Astrocyte of the spinal cord (primary cell): Measurements from ENCODE around the gene EEF1AKMT1.

Experiments
- DNase-seq: peaks from one replicate; pipeline ENCODE4 v3.0.0; 2011; ENCODE audit warnings: low read depth, low spot score
- H3K4me3 ChIP-seq: 2 replicates; pipeline ENCODE4 v1.5.1; 2011; ENCODE audit warnings: low read depth, mild to moderate bottlenecking, low read length, moderate library complexity
- in situ Hi-C: cut with HindIII; loops from 2 replicates; pipeline ENCODE4 v1.10.0; 2017; ENCODE audit warnings: low sequenced_read_pairs
- TF ChIP-seq, protein P1 (sequence below): IDR thresholded peaks from 2 replicates; pipeline ENCODE4 v1.5.1; 2012; ENCODE audit warnings: low read depth, mild to moderate bottlenecking, low read length, inconsistent platforms

EEF1AKMT1 gene

DNA sequence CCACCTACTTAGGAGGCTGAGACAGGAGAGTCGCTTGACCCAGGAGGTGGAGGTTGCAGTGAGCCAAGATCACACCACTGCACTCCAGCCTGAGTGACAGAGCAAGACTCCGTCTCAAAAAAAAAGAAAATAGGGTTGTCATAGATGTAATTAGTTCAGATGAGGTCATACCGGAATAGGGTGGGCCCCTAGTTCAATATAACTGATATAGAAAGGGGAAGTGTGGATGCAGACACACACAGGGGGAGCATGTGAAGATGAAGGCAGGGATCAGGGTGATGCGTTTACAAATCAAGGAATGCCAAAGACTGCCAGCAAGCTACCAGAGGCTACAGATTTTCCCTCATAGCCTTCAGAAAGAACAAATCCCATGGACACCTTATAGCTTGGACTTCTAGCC is 24.3 kb upstream of the EEF1AKMT1 start:
- no peak for DNase-seq
- TF ChIP-seq, protein P1, sequence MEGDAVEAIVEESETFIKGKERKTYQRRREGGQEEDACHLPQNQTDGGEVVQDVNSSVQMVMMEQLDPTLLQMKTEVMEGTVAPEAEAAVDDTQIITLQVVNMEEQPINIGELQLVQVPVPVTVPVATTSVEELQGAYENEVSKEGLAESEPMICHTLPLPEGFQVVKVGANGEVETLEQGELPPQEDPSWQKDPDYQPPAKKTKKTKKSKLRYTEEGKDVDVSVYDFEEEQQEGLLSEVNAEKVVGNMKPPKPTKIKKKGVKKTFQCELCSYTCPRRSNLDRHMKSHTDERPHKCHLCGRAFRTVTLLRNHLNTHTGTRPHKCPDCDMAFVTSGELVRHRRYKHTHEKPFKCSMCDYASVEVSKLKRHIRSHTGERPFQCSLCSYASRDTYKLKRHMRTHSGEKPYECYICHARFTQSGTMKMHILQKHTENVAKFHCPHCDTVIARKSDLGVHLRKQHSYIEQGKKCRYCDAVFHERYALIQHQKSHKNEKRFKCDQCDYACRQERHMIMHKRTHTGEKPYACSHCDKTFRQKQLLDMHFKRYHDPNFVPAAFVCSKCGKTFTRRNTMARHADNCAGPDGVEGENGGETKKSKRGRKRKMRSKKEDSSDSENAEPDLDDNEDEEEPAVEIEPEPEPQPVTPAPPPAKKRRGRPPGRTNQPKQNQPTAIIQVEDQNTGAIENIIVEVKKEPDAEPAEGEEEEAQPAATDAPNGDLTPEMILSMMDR = no peak
- H3K4me3 ChIP-seq = no peak overlapping the region
- in situ Hi-C loops = no loop called here

DNA sequence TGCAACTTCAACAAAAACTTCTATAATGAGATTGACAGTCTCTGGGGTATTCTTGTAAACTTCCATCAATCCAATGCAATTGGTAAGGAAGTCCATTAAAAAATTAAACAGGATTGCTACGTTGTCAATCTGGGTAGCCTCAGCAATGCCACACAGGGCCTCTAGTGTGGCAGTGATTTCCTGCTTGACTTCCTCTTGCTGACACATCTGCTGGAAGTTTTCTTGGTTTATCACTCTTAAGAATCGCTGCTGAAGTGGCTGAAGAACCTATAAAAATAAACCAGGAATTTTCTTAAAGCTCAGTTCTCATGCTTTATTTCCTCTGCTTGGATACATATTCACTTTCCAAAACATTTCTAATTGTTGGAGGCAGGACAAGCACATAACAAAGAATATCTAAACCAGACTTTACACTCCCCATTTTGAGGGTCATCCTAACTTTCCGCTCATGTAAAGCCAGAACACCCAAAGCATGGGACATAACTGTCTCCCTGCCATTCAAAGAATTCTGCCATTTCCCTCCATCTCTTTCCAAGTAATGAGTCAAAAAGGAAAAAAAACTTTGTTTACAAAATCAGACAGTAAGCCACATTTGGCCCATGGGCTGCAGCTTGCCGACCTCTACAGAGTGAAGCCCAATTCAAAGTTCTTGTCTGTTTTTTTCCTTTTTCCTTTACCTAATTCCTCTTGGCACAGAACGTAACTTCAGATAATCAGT is 23.2 kb upstream of the EEF1AKMT1 start:
- TF ChIP-seq, protein P1 = no peak
- H3K4me3 ChIP-seq = no peak overlapping the region
- in situ Hi-C loops = no loop called here
- no peak for DNase-seq

DNA sequence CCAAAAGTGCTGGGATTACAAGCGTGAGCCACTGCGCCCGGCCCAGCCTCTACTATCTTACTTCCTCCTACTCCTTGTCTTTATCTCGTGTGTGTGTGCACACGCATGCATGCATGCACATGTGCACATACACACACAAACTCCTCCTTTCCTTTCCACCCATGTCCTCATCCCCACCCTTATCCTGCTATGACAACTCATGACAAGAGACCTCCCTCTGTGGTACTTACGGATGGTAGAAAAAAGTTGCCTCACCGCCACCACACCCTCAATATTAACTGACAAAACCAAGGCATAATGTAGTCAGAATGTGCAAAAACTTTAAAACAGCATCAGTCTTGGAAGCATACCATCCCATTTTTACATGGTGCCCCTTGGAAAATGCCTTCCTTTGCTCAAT is 15.9 kb upstream of the EEF1AKMT1 start:
- no peak overlapping the region for H3K4me3 ChIP-seq
- DNase-seq = no peak
- TF ChIP-seq, protein P1 = no peak
- in situ Hi-C loops = no loop called here

DNA sequence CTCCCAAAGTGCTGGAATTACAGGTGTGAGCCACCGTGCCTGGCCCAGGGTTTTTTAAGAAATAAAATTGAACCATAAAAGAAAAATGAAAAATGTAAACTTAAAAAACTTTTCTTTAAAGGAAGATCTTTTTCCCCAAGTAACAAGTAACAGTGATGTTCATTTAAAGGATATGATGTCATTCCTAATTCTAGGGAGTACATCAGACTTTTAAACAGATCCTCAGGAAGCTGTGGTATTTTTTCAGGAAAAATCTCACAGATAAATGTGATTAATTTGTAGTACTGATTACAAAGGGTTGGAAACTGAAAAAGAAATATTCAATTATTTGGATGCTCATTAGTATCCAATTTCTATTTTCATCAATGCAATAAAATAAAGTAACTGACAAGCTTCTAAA is 14.6 kb upstream of the EEF1AKMT1 start:
- H3K4me3 ChIP-seq = no peak overlapping the region
- no peak for DNase-seq
- in situ Hi-C loops = no loop called here
- TF ChIP-seq, protein P1 = no peak

DNA sequence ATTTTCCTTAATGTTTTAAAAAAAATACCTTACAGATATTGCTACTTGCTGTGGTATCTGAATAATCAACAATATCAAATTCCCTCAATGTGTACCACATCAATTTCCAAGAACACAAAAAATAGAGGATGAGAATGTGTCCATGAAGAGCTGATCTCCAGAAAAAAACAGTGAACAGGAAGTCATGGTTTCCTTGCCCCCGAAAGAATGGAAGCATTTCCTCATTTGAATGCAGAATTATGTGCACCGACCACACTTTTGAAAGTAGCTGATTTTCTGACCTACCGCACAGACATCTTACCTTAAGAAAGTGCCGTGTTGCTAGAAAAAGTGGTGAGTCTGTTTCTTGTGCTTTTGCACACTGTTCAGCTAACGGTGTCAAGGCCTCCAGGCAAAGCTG is 13.4 kb upstream of the EEF1AKMT1 start:
- no peak overlapping the region for H3K4me3 ChIP-seq
- TF ChIP-seq, protein P1 = no peak
- no peak for DNase-seq
- in situ Hi-C loops = no loop called here

DNA sequence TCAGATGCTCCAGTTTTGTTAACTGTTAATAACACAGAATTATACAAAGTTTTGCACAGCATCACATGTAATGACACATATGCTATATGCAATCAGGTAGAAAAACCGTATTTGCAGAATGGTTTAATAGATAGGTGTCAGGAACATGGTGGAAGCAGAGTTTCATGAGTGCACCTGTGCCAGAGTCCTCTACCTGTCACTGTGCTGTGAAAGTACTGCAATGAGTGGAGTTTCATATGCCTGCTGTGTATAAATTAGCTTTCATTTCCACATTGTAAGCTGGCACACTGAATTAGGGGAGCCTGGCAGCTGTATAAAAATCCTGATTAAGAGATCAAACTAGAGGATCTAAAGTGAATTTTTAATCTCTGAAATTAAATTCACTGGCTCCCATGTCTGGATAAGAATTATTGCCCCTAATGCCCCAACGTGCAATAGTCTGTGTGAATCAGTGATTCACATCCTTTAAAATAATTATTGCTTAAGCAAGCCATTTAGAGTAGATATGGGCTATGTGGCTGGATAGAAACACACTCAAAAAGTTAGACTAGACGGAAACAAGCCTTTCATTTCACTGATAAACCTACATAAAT is 8.5 kb upstream of the EEF1AKMT1 start:
- TF ChIP-seq, protein P1 = no peak
- in situ Hi-C loops = no loop called here
- H3K4me3 ChIP-seq = no peak overlapping the region
- no peak for DNase-seq
